HG03108 (cell line): Measurements from ENCODE around the gene WSB2.
"Not testable (repeated sequence)": the region's sequence is repeated elsewhere in the genome, so short reads cannot be mapped to it uniquely, and the experiment has no call there.

Experiments
- ATAC-seq: cut with Tn5 transposase; IDR thresholded peaks from one replicate; pipeline ENCODE4 v1.9.1; 2021; ENCODE audit warnings: moderate library complexity; ENCODE audit not compliant: unreplicated experiment

WSB2 gene

GRCh38 chr12:118061011-118061872, at the start of gene WSB2:
WSB2 (minus strand) TSS chr12:118061179; CDS start chr12:118061048, 131 bp downstream.
- peak; percentile 42 for ATAC-seq

- ATAC-seq = no peak
Observed at GRCh38 chr12:118109088-118109487, 48.1 kb upstream of the WSB2 start.

GRCh38 chr12:118107694-118108093, 46.7 kb upstream of the WSB2 start:
- no peak for ATAC-seq

GRCh38 chr12:118107011-118107410, 46.0 kb upstream of the WSB2 start:
- no peak for ATAC-seq

- ATAC-seq = no peak
Observed at GRCh38 chr12:118103601-118104382, 42.8 kb upstream of the WSB2 start, which contains the start of gene VSIG10. VSIG10 (minus strand) TSS chr12:118104011; CDS start chr12:118103671, 340 bp downstream.

- no peak for ATAC-seq
Observed at GRCh38 chr12:118103201-118103600, 42.2 kb upstream of the WSB2 start.

- ATAC-seq = no peak
Observed at GRCh38 chr12:118102609-118103008, 41.6 kb upstream of the WSB2 start.

- no peak for ATAC-seq
Observed at GRCh38 chr12:118102070-118102469, 41.1 kb upstream of the WSB2 start.

GRCh38 chr12:118101051-118101450, 40.1 kb upstream of the WSB2 start:
- ATAC-seq = no peak

- no peak for ATAC-seq
Observed at GRCh38 chr12:118098911-118099671, 38.1 kb upstream of the WSB2 start.

- no peak for ATAC-seq
Observed at GRCh38 chr12:118098401-118098800, 37.4 kb upstream of the WSB2 start.

- no peak for ATAC-seq
Observed at GRCh38 chr12:118094039-118094438, 33.1 kb upstream of the WSB2 start.

- no peak for ATAC-seq
Observed at GRCh38 chr12:118089782-118090181, 28.8 kb upstream of the WSB2 start.

GRCh38 chr12:118082161-118082560, 21.2 kb upstream of the WSB2 start:
- no peak for ATAC-seq

GRCh38 chr12:118081521-118081920, 20.5 kb upstream of the WSB2 start:
- not testable (repeated sequence) for ATAC-seq

- ATAC-seq = no peak
Observed at GRCh38 chr12:118073768-118074167, 12.8 kb upstream of the WSB2 start.

- no peak for ATAC-seq
Observed at GRCh38 chr12:118070650-118071049, 9.7 kb upstream of the WSB2 start.

GRCh38 chr12:118068445-118068844, 7.5 kb upstream of the WSB2 start:
- no peak for ATAC-seq

- ATAC-seq = no peak
Observed at GRCh38 chr12:118065380-118065779, 4.4 kb upstream of the WSB2 start.

GRCh38 chr12:118064608-118065007, 3.6 kb upstream of the WSB2 start:
- no peak for ATAC-seq
